ENCODE results near the gene CYTH1. TPM values are rescaled to one million over a fixed set of nuclear protein-coding genes. Genes with fewer than 3 reads are reported as not detected.

Gene CYTH1
- total RNA-seq, 1 experiment from 2014 or later = 9.7 TPM

DNA sequence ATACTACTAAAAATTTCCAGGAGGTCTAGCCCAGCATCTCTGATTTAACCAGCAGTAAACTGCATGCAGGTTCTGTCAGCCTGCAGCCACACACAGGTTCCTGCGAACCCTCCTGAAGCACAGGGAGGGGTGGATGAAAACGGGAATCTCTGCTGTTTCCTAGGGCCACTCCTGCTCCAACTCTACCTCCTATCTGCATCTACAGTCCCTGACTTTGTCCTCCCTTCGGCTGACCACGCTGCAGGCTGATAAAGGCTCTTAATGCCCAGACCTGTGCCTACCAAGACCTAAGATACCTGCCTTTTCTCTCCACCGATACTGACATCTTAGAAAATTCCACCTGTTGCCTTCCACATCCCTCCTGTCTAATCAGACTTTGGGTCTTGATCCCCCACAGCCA is 50.2 kb downstream of the CYTH1 start:
- no peaks in the 10 kb centered on the region for H3K79me2 ChIP-seq (ENCODE audit: insufficient read depth, low read length)
- no peak overlapping the region for H3K27ac Mint-ChIP-seq
- H2BK120ac ChIP-seq (ENCODE audit: low read depth, low read length, poor library complexity, severe bottlenecking) = no peak overlapping the region
- H3K9ac ChIP-seq (ENCODE audit: extremely low read depth, insufficient read length, low read length) = no peak overlapping the region
- no peaks in the 10 kb centered on the region for H3K27me3 ChIP-seq (ENCODE audit: insufficient read depth, low read length)
- H2BK15ac ChIP-seq (ENCODE audit: low read depth, low read length) = no peak overlapping the region
- no peak overlapping the region for H2AK5ac ChIP-seq (ENCODE audit: insufficient read length, low read length)
- H2BK12ac ChIP-seq (ENCODE audit: insufficient read length, low read depth, low read length) = no peak overlapping the region
- H4K91ac ChIP-seq (ENCODE audit: insufficient read length, low read depth, low read length) = no peak overlapping the region
- H3K4me2 ChIP-seq (ENCODE audit: insufficient read depth, insufficient read length, low read length) = no peak overlapping the region
- no peak overlapping the region for H3K27ac ChIP-seq (ENCODE audit: insufficient read length, low read depth, low read length)
- H4K8ac ChIP-seq (replicated peaks; ENCODE audit: insufficient read length, low read depth, low read length) = no peak overlapping the region
- no peak overlapping the region for H2BK5ac ChIP-seq (ENCODE audit: insufficient read length, low read length)
- H3K36me3 Mint-ChIP-seq (ENCODE audit: insufficient read depth in 1 of 3, low read depth in 3 of 3) = no peaks in the 10 kb centered on the region
- H3K23ac ChIP-seq (ENCODE audit: insufficient read length, low read depth, low read length) = no peak overlapping the region
- no peak overlapping the region for H4K5ac ChIP-seq (ENCODE audit: insufficient read length, low read depth, low read length)
- no peak overlapping the region for H3K56ac ChIP-seq (ENCODE audit: insufficient read length, low read depth, low read length)
- H3K23me2 ChIP-seq (ENCODE audit: insufficient read length, low read depth, low read length, poor library complexity, severe bottlenecking) = no peaks in the 10 kb centered on the region
- H3K14ac ChIP-seq (ENCODE audit: insufficient read depth, low read length) = no peak overlapping the region; the same call in 1 of the 2 replicates
- TF ChIP-seq CTCF (conservative IDR thresholded peaks at IDR 0.05) = no peak
- no peak overlapping the region for H3K4me3 Mint-ChIP-seq
- H3K27me3 Mint-ChIP-seq (ENCODE audit: low read depth) = no peaks in the 10 kb centered on the region
- no peaks in the 10 kb centered on the region for H3K4me1 ChIP-seq (ENCODE audit: insufficient read depth, low read length)
- H3K9me3 ChIP-seq (ENCODE audit: control insufficient read depth, low read depth, low read length) = no peaks in the 10 kb centered on the region
- peaks cover 15 to 24% of the 10 kb centered on the region in 2 experiments for H3K4me1 Mint-ChIP-seq
- no peak overlapping the region for H3K18ac ChIP-seq (ENCODE audit: insufficient read length, low read depth, low read length)
- H3K79me1 ChIP-seq (ENCODE audit: insufficient read depth, low read depth, low read length, poor library complexity, severe bottlenecking) = no peaks in the 10 kb centered on the region
- no peaks in the 10 kb centered on the region for H3K9me3 Mint-ChIP-seq
- no CpG with 5 or more reads among the region's 5 CpGs for WGBS (ENCODE audit: extremely low coverage, insufficient read length, low lambda C conversion rate)
- DNase-seq = no peak
- H3K4ac ChIP-seq (ENCODE audit: low read depth, low read length) = no peak overlapping the region
- no peaks in the 10 kb centered on the region for H4K20me1 ChIP-seq (ENCODE audit: control insufficient read depth, insufficient read depth, insufficient read length)
- no peak overlapping the region for H2AFZ ChIP-seq (ENCODE audit: low read length)
- no peak overlapping the region for H2BK20ac ChIP-seq (ENCODE audit: low read depth, low read length, poor library complexity, severe bottlenecking)
- no peak overlapping the region for H3T11ph ChIP-seq (ENCODE audit: low read length)
